Activated T-helper 1 cell treated with anti-CD3 and anti-CD28 coated beads, Interleukin-2, amount 50 U/mL, for 16 hours (primary cell): ENCODE measurements around the gene COX5B.
"Not testable (repeated sequence)": the region's sequence is repeated elsewhere in the genome, so short reads cannot be mapped to it uniquely, and the experiment has no call there.

ENCODE experiments used
- DNase-seq, 2 donors: peaks; one replicate each; pipeline ENCODE4 v3.0.0-alpha.2; 2020; ENCODE audit warnings: low read depth in 1 of 2, low spot score in 1 of 2

The COX5B gene, protein sequence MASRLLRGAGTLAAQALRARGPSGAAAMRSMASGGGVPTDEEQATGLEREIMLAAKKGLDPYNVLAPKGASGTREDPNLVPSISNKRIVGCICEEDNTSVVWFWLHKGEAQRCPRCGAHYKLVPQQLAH

GRCh38 chr2:97645695-97646629, at the start of gene COX5B:
TSS of gene COX5B (plus strand) at chr2:97646062. CDS start at chr2:97646087, 25 bp downstream.
- DNase-seq: peak; percentile 97 to 98

GRCh38 chr2:97596180-97596579, 49.7 kb upstream of the COX5B start:
- not testable (repeated sequence) for DNase-seq

- DNase-seq: not testable (repeated sequence)
Measured at GRCh38 chr2:97601537-97601936, 44.3 kb upstream of the COX5B start.

DNA sequence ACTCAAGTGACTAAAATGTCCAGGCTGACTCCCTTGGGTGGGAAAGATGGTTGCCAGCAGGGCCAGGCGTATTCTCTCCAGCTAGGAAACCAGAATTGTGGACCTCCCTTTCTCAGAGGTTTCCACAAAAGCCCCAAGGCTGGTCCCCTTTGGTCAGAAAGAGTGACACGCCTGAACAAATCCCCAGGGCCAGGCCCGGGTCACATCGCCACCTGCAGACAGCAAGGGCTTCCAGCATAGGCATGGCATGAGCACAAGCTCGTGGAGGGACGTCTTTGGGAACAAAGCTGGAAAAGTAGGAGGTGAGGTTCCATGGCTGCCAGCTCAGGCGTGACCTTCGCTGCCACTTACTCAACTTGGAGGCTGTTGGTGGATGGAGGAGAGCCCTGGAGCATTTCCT, 40.8 kb upstream of the COX5B start:
- not testable (repeated sequence) for DNase-seq

DNA sequence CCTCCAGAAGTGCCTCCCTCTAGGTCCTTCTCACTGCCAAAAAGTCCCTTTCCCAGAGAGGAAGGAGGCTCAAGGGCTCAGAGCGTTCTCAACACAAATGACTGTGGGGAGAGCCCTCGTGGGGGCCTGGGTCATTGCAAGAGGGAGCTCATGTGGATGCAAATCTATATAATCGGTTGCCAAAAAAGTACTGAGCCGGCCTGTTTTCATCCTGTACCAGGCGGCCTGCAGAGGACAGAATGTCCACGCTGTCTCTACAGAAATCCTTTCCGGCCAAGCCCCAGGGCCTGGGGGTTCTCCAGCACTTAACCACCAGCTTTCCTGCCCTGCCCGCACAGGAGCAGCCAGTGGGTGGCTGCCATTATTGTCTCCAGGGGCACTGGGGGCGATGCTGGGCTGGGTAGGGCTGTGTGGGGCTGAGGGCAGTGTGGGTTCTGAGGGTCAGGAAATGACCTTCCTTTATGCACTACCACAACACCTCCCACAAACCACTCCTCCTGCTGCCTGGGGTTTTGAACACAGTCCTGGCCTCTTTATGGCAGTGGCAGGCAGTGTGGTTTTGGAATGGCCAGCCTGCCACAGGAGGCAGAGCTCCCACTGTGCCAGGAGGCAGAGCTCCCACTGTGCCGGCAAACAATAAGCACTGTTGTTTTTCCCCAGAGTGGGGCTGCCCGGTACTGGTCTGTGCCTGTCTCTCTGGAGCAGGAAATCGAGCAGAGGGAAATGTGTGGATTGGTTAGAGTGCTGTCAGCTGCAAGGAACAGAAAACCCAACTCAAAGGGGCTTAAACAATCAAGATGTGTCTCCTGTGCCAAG, 40.1 kb upstream of the COX5B start:
- not testable (repeated sequence) for DNase-seq

DNA sequence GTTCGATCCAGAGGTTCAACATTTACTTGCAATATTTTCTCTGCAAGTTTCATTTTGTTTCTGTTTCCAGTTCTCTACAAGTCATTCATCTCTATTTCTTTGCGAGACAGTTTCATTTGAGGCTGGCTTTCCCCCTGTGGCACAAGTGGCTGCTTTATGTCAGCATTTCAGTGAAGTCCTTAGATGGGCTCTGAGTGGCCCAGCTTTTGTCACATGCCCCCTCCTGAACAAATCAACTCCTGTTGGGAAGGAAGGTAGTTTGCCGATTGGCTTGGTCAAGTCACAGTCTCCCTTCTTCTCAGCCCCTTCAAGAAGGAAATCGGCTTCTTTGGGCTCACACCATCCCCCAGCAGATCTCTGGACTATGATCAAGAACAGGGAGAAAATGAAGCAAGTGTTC, 37.1 kb upstream of the COX5B start:
- DNase-seq: not testable (repeated sequence)

DNA sequence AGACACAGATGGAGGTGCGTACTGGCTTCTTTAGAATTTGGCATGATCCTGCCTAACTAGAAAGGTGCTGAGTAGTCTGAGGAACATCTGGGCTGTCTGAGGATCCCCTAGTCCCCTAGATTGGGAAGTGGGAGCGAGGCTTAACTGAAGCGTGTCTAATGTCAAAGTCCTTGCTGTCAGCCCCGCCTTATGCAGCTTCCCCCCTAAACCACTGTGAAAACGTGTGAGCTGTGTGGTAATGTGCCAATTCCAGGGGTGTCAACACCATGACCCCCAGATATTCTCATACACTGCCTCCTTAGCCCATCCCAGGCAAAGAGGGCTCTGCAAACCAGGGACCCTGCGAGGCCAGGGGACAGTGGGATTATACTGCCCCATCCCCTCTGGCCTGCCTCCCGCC, 34.0 kb upstream of the COX5B start:
- not testable (repeated sequence) for DNase-seq

DNA sequence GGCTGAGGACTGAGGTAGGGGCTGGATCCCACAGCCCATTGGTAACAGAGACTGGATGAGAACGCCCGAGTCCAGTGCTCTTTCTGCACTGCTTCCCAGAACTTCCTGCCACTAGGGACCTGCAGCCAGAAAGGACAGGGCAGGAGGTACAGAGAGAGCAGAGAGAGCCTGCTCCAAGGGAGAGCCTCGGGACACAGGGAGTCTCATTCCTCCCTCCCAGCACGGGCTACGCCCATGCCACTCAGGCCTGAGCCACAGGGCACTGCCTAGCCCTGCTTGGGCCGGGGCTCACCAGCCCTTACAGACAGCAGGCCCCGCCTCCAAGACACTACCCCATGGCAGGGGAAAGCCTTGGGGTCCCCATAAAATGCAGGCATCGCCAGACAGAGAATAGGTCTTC, 30.1 kb upstream of the COX5B start:
- DNase-seq: not testable (repeated sequence)

- DNase-seq: no peak
Measured at GRCh38 chr2:97617911-97618310, 28.0 kb upstream of the COX5B start.

DNA sequence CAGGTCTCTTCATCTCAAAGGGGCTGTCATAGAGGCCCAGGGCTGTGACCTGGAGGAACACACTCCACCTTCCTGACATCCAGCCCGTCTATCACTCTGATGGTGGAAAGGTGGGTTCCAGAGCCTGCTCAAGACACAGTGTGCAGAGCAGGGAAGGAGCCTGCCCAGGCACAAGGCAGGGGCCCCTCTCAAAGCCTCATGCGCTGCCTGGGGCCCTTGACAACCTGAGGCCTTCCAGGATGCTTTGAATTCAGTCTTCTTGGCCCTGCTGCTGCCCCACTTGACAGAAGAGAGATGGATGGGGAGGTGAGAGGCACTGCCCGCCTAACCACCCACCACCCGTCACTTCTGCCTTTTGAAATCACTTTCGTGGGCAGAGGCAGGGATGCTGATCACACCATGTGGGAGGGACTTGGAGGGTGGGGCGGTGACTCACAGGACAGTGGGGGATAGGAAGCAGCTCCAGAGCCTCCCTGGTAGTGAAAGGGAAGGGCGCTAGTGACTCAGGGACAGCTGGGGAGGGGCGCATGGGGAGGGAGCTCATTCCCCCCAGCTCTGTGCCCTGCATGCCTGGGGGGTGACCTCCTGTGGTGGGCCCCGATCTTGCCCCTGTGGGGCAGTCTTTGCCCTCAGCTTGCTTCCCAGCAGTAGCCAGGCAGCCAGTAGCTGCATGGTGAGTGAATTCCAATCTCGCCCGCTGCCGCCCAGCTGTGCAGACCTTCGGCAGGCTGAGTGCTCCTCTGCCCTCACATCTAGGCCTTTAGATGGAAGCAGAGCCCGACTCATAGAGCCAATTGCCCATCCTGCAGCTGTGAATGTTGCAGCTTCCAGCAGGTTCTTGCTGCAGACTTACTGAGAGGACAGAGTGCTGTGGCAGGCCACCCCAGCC, 26.7 kb upstream of the COX5B start:
- not testable (repeated sequence) for DNase-seq

- DNase-seq: not testable (repeated sequence)
Measured at GRCh38 chr2:97620492-97620891, 25.4 kb upstream of the COX5B start.

- DNase-seq: not testable (repeated sequence)
Measured at GRCh38 chr2:97622976-97623375, 22.9 kb upstream of the COX5B start.

DNA sequence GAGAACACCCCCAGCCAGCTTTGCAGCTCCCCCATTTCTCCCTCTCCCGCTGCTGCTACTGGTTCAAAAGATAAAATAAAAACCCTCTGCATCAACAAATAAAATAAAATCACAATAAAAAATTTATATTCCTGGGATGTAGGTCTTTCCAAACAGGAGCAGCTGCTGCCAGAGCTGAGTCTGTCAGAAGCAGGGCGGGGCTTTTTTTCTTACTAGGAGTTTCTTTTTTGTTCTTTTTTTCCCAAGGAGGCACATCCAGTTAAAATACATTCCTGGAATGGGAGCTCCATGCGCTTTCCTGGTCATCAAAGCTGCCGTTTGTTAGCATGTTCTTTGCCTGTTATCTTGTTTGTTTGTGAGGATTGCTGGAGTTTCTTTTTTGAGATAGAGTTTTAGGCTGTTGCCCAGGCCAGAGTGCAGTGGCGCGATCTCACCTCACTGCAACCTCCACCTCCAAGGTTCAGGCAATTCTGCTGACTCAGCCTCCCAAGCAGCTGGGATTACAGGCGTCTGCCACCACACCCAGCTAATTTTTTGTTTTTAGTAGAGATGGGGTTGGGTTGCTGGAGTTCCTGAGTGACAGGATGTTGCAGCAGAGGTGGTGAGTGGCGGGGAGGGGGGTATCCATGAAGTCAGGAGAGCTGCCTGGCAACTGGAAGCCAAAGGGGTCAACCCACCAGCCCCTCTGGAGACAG, 20.4 kb upstream of the COX5B start:
- DNase-seq: not testable (repeated sequence)

GRCh38 chr2:97626049-97626430, 19.8 kb upstream of the COX5B start:
- not testable (repeated sequence) for DNase-seq

DNA sequence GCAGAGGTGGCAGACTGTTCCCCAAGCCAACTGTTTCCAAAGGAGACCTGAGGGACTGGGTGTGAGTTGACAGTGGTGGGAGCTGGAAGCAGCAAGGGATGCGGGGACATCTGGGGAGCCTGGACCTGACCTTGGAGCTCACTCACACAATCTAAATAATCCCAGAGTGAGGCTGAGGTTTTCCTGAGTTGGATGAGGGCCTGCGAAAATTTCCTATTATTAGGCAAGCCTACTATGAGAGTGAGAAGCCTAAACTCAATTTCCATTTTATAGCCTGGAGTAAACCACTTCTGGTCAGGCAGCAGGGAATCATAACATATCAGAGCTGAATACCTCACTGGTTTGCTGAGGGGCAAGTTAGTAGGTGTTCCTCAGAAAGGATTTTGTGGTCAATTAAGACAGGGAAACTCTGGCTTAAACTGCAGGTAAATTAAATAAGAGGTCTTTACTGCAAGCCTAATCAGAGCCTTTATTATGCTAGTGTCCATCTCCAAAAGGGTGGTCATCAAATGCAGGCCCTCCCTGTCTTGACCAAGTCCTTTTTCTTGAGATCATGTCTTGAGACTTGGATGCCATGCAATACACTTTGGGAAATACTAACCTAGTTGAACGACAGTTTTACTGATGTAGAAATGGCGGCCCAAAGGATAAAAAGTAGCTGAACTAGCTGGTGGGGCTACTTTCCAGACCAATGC, 1.7 kb upstream of the COX5B start:
- no peak for DNase-seq

- no peak for DNase-seq
Measured at GRCh38 chr2:97645112-97645694, 659 bp upstream of the COX5B start.

- DNase-seq: no peak
Measured at GRCh38 chr2:97646977-97647376, 1.1 kb downstream of the COX5B start.

DNA sequence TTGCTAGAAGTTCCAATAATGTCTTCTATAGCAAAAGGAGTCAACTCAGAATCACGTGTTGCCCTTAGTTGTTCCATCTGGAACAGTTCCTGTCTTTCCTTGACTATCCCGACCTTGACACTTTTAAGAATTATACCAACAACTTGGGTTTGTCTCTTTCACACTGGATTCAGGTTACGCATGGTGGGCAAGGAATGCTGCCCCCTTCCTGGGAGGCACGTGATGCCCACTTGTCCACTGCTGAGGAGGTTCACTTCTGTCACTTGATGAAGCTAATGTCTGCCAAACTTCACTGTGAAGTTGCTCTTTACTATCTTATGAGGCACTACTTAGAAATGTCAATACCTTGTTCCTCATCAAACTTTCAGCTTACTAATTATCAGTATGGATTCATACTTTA, 5.3 kb downstream of the COX5B start:
- no peak for DNase-seq

GRCh38 chr2:97653473-97653872, 7.6 kb downstream of the COX5B start:
- DNase-seq: no peak
